ENCODE measurements around the gene TEAD1.

Gene TEAD1

DNA sequence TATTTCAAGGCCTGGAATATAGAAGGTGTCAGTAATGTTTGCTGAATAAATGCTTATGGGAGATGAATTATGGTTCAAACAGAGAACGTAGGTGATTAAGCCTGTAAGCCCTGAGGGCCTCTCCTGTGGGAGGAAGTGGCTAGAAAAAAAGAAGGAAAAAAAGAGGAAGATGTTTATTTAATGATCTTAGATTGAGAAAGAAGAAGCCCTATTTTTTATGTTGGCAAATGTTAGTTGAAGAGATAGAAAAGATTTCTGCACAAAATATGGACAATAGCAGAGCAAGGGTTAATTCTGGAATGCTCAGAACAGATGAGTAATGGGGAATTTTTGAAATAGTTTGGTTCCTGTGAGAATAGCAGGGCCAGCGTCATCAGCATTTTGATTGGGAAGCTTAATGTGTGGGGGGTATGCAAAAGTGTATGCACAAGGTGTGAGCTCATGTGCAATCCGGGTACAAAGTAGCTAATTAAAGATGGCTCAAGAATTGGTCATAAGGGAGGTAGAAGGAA lies 95.7 kb downstream of the TEAD1 start:
- no peak for DNase-seq

DNA sequence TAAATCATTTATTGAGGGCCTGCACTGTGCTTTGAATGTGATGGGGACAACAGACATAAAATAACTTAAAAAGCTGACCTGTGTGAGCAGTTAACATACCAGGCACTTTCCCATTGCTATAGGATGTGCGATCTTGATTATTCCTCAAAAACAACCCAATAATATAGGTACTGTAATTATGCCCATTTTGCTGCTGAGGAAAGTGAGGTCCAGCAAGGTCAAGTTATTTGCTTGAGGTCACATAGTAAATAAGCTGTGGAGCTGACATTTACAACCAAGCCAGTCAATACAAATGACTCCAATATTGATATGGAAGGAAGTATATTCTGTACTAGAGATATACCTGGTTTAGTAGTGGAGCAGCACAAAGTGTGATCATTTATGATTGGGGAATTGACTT lies 96.2 kb downstream of the TEAD1 start:
- DNase-seq, result no peak

GRCh38 chr11:12770966-12771597 lies 96.9 kb downstream of the TEAD1 start:
- no peak for DNase-seq

DNA sequence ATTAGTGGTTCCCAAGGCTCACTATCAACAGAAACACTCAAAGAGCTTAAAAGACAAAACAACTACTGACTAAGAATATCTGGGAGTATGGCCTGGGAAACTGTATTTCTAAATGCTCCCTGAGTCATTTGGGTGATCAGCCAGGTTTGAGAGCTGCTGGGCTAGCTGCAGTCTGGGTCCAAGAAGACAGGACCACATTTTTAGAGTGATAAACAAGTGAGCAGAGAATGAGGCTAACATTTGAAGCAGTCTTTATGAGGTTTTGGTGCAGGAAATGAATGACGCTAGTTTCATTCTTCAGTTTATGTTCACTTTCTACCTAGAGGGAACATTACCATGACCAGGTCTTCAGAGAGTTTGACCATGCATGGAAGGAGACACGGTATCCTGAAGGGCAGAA lies 97.7 kb downstream of the TEAD1 start:
- no peak for DNase-seq

DNA sequence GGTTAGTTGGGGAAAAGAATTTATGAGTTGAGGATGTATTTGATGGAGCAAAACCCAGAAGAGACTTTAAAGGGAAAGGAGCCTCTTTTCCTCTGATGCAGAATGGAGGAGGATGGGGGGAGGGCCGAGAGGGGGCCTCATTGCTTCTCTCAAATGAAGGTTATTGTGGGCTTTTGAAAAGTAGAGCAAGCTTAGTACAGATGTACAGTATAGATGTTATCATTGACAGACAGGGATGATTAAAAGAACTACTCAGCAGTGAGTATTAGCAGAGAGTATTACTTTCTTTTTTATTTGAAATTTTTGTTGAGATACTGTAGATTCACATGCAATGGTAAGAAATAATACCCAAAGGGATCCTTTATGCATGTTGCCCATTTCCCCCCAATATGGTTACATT lies 98.1 kb downstream of the TEAD1 start:
- DNase-seq, result no peak

DNA sequence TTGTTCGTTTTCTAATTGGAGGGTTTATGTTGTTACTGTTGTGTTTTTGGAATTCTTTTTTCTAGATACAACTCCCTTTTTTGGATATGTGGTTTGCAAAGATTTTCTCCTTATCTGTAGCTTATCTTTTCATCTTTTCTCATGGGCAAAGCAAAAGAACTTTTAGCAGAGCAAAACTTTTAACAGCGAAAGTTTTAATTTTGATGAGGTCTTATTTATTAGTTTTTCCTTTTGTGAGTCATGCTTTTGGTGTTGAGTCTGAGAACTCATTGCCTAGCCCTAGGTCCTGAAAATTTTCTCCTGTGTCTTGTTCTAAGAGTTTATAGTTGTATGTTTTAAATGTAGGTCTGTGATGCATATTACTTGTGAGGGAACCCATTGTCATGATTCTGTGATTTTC lies 99.4 kb downstream of the TEAD1 start:
- no peak for DNase-seq

GRCh38 chr11:12775955-12776354 lies 101.7 kb downstream of the TEAD1 start:
- no peak for DNase-seq

- DNase-seq, result peak; percentile 41
These were observed 103.1 kb downstream of the TEAD1 start for GRCh38 chr11:12777208-12777874.

DNA sequence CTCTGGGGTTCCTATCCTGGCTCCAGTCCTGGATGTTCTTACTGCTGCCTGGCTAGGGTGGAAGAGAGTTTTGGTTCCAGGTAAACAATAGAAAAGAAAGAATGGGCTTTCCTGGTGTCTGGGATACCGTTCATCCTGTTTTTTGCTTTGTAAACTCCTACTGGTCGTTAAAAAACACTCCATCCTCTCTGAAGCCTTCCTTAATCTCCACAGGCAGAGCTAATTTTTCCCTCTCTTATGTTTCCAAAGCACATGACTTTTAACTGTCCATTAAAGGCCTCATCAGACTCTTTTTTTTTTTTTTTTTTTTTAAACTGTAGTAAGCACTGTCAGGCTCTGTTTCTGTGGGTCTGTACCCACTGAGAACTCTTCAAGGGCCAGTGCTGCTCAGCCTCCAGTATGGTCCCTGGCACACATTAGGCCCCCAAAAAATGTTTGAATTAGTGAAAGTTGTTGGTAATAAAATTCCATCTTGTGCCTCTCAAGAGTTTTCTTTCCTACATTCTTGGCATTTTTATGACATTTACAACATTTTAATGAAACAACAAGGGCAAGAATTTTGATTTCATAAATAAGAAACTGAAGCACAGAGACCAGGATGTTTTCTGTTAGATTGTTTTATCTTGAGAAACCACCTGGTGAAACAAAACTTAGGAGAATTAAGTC lies 104.2 kb downstream of the TEAD1 start:
- peak; percentile 28 for DNase-seq

GRCh38 chr11:12783765-12784164 lies 109.5 kb downstream of the TEAD1 start:
- DNase-seq, result no peak

DNA sequence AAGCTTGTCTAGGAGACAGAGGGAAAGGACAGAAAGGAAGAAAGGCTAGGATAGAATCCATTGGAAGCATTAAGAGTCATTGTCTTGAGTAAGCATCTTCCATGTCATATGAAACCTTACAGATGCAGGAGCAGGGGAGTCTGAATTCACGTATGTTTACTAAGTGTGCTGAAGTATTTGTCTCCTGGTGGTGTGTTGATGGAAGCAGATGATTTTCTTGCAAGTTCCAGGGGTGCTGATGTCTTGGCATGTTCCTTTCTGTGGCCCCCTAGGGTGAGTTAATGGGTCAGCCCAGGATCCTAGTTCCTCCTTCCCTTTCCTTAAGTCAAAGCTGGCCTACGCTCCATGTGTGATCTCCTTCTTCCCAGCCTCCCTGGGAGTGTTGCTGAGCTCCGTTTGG lies 110.2 kb downstream of the TEAD1 start:
- DNase-seq, result no peak

DNA sequence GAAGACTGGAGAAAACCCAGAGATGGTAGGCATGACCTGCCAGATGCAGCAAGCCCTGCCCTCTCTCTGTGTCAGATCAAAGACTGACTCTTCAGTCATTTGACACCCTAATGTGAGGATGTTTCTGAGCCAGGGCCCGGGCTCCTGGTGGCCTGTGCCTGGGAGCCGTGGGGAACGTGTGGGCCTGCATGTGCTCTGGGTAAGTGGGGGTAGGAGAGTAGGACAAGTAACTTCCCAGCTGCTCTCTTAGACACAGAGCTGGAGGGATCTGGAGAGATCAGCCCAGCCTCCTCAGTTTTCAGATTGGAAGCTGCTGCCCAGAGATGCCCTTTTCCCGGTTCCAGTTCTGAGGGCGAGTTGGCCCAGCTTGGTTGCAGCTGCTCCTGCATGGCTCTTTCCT lies 110.8 kb downstream of the TEAD1 start:
- DNase-seq, result no peak

- DNase-seq, result no peak
These were observed 111.7 kb downstream of the TEAD1 start for GRCh38 chr11:12785901-12786300.

DNA sequence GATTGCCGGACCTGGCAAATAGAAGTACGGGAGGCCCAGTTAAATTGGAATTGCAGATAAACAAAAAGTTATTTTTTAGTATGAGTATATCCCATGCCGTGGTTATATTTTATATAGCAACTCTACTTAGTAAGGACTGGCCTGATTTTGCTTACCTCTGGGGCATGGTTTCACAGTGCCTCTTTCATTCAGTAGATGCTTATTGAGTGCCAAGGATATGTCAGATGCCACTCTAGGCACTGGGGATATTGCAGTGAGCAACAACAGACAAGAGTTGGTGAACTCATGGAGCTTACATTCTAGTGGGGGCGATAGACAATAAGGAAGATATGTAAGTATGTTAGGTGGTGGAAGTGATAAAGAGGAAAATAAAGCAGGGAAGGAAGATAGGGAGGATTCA lies 112.2 kb downstream of the TEAD1 start:
- DNase-seq, result no peak

DNA sequence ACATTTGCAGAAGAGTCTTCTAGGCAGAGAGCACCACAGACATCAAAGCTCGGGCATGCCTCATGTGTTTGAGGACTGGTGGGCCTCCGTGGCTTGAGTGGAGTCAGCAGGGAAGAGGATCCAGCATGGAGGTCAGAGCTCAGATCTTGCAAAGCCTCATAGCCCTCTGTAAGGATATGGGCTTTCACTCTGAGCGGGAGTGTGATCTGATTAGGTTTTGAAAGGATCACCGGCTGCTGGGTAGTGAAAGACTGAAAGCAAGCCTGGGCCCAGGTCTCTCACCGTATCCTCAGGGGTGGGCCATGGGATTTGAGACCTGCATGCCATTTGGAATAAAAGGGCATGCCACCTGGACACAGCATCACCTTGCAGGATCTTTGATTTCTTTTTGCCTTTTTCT lies 112.7 kb downstream of the TEAD1 start:
- DNase-seq, result no peak

- no peak for DNase-seq
These were observed 113.6 kb downstream of the TEAD1 start for GRCh38 chr11:12787847-12788246.

DNA sequence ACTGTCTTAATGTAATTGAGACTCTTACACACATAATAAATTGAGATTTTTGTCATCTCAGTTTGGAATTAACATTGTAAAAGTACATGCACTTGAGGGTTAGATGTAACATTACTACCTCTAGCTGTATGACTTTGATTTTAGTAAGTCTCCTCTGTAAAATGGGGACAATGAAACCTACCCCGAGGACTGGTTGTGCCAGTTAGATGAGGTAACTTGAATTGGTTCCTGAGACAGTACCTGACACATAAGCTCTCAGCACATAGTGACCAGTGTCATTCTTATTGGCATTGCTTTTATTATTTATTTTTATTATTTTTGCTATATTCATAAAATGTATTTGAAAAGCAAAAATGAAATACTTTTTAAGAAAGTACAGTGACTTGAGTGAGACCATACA lies 114.8 kb downstream of the TEAD1 start:
- DNase-seq, result no peak

GRCh38 chr11:12789596-12790215 lies 115.5 kb downstream of the TEAD1 start:
- DNase-seq, result no peak

GRCh38 chr11:12790861-12791616 lies 116.8 kb downstream of the TEAD1 start:
- DNase-seq, result no peak

- DNase-seq, result no peak
These were observed 117.8 kb downstream of the TEAD1 start for GRCh38 chr11:12792018-12792417.

DNA sequence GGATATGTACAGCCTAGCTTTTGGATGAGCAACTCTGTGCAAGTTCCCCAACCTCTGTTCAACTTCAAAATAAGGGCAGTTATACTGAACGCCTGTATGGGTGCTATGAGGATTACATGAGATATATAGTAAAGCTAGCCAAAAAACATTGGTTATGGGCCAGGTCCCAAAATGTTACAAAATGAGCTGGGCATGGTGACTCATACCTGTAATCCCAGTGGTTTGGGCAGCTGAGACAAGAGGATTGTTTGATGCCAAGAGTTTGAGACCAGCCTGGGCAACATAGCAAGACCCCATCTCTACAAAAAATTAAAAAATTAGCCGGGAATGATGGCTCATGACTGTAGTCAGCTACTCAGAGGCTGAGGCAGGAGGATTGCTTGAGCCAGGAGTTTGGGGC lies 118.4 kb downstream of the TEAD1 start:
- no peak for DNase-seq

DNA sequence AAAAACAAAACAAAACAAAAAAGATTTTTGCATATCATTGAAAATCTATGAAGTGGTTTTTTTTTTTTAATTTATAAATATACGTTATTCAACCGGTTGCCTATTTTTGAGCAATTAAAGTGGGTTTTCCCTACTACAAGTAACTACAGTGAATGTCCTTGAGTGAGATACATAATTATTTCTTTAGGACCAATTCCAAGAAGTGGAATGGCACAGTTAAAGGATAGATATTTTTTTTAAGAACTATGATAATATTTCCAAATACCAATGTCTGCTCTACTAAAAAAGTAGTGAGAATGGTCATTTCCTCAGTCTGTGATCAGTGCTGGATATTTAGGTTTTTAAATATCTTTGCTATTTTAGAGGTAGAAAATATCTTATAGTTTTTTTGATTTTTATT lies 118.8 kb downstream of the TEAD1 start:
- DNase-seq, result no peak

DNA sequence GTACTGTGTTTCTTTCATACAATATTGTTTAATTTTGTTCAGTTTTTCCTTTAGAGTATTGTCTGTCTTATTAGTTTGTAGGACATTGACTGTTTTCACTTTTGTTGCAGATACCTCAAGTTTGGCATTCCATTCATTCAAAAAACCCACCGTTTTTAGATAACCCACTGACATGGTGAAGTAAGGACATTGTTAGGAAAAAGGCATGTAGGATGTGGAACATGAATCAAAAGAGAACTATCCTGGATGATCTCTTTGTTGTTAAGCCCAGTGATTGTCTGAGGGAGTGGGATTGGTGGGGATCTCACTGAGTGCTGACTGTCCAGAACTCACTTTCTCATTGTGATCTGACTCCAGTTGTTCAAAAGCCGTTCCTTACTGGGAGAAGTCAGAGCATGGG lies 119.3 kb downstream of the TEAD1 start:
- DNase-seq, result no peak

Measured in NCI-H748 treated with DMSO at 0.1 percent for 48 hours (cell line).